Midbrain (tissue), 1 donor: ENCODE results near the gene PKP4.

Experiments
- DNase-seq: peaks from one replicate; lab custom pipeline; 2025; lab: John Stamatoyannopoulos, UW

PKP4 gene

DNA sequence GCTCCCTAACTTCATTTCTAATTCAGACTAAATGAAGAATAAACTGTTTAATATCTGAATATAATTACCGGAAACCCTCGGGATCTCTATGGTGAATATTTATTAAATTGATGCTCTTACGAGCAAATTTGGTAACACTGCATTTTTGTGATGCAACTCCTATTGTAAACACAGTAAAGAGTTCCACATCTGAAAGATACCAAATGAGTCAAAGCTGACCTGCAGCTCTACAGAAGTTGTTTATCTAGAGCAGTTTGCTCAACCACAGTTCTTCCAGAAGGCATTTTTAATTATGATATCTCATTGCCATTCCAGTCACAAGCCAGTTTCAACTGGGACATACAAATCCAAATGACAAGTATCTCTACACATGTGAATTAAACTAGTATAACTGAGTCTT, 129.7 kb downstream of the PKP4 start:
- no peak for DNase-seq

DNA sequence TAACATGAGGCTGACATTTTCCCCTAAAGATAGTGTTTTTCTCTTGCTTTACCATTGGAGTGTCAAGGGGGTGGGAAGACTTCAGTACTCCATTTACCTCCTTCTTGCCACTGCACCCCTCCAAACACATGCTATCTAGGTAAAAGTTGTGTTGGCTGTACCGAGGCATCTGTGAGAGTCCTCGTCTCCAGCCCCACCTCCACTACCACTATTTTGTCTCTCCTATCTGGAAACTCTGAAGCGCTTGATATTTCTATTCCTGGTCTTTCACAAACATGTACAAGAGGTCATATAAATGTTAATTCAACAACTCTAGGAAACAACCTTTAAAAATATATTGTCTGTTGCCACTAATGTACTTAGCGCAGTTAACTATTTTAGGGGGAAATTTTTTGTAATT, 132.6 kb downstream of the PKP4 start:
- no peak for DNase-seq

DNA sequence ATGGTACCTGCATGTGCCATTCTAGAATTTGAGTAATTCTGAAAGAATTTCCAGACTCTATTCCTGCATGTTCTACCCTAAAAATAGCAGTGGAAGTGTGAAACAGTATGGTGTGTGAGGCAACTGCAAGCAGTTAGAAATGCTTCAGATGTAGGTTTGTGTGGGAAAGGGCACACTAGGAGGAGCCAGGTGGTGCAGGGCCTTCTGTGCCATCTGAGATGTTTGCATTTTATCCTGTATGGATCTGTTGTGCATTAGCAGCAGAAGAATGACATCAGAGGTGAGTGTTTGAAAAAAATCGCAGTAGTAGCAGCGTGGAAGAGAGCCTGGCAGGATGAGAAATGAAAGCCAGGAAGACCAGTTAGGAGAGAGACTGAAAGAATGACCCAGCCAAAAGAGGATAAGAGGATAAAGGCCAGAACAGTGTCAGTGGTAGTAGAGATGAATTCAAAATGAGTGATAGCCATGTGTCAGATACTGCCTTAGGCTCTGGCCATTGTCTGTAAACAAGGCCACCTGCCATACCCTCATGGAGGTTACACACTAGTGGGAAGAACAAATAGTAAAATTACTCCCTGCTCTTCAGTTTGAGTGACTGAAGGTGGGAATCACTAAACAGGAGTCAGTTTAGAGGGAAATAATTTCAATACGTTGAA, 142.2 kb downstream of the PKP4 start:
- DNase-seq: no peak

DNA sequence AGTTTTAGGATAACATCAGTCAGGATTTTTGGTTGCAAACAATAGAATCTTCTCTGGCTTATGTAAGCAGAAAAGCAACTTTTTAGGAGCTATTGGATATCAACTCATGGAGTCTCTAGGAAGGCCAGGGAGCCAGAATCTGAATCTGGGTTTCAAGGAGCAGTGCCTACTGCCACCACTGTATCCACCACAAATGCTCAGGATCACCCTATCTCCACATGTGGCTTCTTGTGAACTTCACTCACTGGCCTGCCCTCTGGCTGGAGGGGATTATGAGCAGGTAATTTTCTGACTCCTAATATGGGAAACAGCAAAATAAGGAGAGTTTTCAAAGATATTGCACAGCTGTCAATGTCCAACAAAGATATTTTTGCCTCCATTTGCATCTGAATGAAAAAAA, 142.9 kb downstream of the PKP4 start:
- no peak for DNase-seq

GRCh38 chr2:158600155-158600802, 143.5 kb downstream of the PKP4 start:
- DNase-seq: peak; percentile 21

DNA sequence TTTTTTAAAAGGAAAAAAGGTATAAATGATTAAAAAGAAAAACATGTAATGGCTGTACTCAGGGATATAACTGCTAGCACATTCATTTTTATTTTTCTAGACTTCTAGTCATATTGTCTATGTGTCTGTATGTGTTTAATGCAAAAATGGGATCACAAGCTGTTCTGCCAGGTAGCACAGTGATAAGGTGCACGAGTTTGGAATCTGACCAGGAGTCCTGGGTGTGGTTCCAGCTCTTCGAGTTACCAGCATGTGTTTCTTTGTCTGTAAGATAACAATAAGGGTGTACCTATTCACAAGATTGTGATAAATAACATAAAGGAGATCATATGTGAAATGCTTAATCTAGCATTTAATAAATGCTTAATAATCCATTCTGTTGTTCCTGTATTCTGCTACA, 145.3 kb downstream of the PKP4 start:
- no peak for DNase-seq

DNA sequence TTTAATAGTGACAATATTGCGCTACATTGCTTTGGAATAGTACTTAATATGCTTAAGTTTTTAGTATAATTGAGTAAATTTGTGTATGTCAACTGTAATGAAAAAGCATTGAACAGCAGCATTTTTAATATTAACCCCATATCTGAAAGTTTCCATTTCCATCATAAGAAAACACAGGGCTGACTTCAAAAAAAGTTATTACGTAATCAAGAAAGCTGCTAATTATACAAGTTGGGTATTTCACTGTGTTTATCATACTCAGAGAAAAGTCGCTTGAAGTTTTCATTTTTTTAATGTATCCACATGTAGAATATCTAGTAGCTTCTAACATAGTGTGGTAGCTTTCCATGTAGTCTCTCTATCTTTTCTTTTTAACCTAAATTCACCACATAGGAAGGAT, 146.5 kb downstream of the PKP4 start:
- DNase-seq: no peak

GRCh38 chr2:158603986-158604385, 147.2 kb downstream of the PKP4 start:
- DNase-seq: no peak

DNA sequence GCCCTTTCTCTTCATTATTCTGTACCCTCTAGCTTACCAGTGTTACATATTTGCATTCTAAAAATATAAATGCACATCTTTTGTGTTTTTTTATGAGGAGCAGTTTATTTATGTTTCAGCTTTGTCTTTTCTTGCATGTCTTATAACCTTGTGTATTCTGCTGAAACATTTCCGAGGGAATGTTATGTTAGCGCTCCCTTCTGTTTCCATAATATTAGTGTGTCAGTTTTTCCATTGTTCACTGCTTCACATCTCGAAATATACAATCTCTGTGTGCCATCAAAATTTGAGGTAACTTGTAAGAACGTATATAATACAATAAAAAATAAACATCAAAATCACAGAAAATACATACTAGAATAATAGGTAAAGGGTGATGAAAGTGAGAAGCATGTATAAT, 153.3 kb downstream of the PKP4 start:
- DNase-seq: no peak

DNA sequence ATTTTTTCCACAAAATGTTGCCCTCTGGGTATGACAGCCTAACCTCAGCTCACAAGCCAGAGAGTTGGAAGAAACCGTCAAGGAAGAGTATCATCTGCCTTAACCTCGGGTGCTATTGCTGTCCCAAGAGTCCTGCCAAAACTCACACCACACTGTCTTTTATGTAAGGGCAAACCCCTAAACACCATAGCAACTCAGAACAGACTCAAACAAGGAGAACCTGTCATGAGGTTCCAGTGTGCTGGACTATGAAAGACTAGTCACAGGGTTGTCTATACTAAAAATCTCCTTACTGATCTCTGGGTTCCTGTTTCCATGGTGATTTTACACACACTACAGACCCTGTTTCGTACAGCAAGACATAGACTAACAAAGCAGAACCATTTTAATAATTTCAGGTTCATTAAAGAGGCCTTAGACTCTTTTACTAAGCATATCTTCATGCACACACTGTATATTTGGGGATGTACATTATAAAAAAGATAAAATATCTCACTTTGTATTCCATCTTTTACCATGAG, 159.8 kb downstream of the PKP4 start:
- no peak for DNase-seq

GRCh38 chr2:158618891-158619490, 162.2 kb downstream of the PKP4 start:
- no peak for DNase-seq

DNA sequence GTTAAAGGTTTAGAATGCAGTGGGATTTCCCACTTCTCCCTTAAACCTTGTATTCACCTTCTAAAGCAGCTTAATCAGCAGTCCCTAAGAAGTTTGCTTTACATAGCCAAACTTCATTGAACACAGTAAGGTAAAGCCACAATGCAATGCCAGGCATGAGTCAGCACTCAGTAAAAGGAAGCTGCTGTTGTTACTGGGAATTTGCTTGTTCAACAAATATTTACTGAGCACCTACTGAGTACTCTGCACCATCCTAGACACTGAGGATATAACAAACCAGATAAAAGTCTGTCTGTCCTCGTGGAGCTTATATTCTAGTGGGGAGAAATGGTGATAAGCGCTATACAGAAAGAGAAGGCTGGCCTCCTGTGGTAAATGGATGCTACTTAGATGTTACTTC, 162.7 kb downstream of the PKP4 start:
- no peak for DNase-seq

- no peak for DNase-seq
These were observed 163.9 kb downstream of the PKP4 start for GRCh38 chr2:158620656-158621055.

GRCh38 chr2:158624071-158624667, 167.4 kb downstream of the PKP4 start:
- no peak for DNase-seq

DNA sequence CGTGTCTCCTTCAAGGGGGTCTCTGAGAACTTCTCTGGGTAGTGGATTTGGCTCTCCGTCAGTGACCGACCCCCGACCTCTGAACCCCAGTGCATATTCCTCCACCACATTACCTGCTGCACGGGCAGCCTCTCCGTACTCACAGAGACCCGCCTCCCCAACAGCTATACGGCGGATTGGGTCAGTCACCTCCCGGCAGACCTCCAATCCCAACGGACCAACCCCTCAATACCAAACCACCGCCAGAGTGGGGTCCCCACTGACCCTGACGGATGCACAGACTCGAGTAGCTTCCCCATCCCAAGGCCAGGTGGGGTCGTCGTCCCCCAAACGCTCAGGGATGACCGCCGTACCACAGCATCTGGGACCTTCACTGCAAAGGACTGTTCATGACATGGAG, 168.2 kb downstream of the PKP4 start:
- DNase-seq: no peak

DNA sequence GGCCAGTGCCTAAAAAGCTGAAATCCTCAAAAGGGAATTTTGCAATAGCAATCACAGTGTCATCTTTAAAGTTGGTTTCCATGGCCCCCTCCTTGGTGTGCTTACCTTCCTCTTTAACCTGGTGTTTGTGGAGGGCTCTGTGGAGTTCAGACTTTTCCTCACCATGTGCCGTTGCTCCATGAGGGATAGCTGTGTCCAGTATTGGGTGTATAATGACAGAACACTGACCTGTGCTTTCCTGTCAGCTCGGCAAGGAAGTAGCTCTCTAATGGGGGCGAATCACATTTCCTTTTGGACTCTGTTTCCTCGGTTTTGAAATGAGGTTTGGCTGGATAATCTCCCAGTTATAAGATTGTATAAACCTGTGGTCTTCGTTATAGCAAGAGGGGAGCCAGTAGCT, 172.4 kb downstream of the PKP4 start:
- no peak for DNase-seq

DNA sequence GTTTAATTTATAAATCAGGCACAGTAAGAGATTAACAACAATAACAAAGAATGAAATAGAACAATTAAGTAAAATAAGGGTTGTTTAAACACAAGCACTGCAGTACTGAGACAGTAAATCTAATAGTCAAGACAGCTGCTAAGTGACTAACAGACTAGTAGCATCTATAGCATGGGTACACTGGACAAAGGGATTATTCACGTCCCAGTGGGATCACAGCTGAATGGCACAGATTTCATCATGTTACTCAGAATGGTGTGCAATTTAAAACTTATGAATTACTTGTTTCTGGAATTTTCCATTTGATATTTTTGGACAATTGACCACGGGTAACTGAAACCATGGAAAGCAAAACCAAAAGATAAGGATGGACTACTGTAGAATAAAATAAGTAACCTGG, 176.5 kb downstream of the PKP4 start:
- DNase-seq: no peak

DNA sequence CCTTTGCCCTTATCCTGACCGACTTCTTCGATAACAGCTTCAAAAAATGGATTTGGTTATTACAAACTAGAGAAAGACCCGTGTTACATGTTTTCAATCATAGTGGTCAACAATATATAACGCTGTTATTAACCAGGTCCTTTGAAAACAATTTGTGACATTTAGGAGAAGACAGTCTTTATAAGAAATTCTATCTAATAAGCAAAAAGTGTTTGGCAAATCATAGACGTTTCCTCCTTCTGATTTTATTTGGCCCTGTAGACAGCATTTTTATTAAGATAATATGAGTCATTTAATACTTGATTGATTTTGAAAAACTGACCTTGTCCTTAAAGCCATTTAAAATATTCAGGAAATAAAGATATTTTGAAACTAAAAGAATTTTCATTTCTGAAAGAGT, 177.9 kb downstream of the PKP4 start:
- DNase-seq: no peak

GRCh38 chr2:158635961-158636601, 179.3 kb downstream of the PKP4 start:
- DNase-seq: no peak

DNA sequence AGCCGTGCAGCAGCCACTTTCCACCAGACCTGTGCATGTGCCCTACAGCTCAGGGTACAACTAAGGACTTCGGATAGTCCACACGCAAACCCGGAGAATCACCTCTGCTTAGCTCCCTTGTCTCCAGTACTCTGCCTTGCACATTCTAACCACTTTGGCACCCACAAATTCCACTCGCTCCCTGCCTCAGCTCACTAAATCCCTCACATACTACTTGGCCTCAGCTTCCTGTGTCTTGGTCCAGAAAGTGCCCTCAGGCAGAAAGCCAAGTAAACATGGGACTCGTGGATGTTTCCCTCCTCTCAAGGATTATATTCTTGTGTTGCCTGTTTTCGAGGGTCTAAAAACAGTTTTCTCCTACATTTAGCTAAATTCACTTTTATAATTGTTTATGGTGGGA, 180.6 kb downstream of the PKP4 start:
- no peak for DNase-seq

GRCh38 chr2:158644139-158644538, 187.4 kb downstream of the PKP4 start:
- no peak for DNase-seq

- no peak for DNase-seq
These were observed 188.5 kb downstream of the PKP4 start for GRCh38 chr2:158645299-158645698.
